ENCODE data around the gene ZNF473.

The ZNF473 gene

DNA sequence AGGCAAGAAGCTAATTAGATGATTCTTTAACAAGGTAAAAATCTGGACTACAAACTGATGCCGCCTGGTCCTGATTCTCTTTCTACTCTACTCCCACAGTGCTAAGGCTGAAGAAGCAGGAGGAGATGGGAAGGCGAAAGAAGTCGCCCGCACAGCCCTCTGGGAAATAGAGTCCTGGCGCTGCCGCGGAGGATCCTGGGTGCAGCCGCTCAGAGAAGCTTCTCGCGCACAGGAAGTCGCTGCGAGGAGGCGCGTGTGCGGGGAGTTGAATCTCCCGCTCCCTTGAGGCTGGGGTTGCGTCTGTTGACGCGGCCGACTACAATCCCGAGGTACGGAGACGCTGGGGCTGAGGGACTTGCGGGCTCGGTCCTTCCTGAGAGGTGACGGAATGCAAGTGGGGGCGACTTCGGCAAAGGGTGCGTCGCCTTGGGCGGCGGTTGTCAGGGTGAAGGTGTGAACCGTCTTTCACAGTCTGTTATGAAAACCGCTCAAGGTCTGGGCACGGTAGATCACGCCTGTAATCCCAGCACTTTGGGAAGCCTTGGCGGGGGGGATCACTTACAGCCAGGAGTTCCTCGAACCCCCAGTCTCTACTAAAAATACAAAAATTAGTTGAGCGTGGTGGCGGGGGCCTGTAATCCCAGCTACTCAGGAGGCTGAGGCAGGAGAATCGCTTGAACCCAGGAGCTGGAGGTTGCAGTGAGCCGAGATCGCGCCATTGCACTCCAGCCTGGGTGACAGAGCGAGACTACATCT, at the start of gene ZNF473:
Gene ZNF473, plus strand, starts transcription at position 212 of the 756 bp plus-strand sequence. CDS start 5,078 bp downstream, outside the sequence.
- H3K27me3 Mint-ChIP-seq, result no peaks in the 10 kb centered on the region
- H3K9me3 Mint-ChIP-seq, result peaks cover 4% of the 10 kb centered on the region in 2 donors
- DNase-seq (peak; percentile 92), ATAC-seq (replicated peaks) (peak; percentile 85 to 86)
- peaks cover 19 to 41% of the 10 kb centered on the region in 2 donors for H3K4me1 Mint-ChIP-seq
- peaks cover 16 to 35% of the 10 kb centered on the region in 2 donors for H3K36me3 Mint-ChIP-seq
- H3K4me3 Mint-ChIP-seq, result peak within 1 kb of the TSS; percentile 95 to 99
- H3K27ac Mint-ChIP-seq, result peak within 1 kb of the TSS; percentile 99

DNA sequence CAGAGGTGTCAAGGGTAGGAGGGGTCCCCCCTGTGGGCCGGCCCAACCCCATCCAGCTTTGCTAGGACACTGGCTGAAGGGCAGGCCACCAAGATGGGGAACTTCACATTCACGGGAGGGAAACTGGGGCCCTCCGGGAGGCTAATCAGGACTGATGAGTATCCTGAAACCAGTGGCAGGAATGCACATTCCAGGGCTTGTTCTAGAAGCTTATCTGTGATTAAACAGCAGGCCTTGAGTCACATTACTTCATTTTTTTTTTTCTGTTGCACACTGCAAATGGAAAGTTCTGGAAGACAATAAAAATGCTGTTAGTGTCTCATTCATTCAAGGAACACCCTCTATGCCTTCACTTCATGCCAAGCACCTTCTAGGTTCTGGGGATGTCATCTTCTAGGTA, 49.3 kb upstream of the ZNF473 start:
- Mint-ChIP-seq H3K27ac (peak overlapping the region; percentile 4), H3K27me3 (no peaks in the 10 kb centered on the region), H3K9me3 (no peaks in the 10 kb centered on the region), H3K36me3 (peaks cover 38 to 40% of the 10 kb centered on the region in 2 donors), H3K4me1 (no peaks in the 10 kb centered on the region), H3K4me3 (no peak overlapping the region)
- DNase-seq (no peak), ATAC-seq (replicated peaks) (no peak)

DNA sequence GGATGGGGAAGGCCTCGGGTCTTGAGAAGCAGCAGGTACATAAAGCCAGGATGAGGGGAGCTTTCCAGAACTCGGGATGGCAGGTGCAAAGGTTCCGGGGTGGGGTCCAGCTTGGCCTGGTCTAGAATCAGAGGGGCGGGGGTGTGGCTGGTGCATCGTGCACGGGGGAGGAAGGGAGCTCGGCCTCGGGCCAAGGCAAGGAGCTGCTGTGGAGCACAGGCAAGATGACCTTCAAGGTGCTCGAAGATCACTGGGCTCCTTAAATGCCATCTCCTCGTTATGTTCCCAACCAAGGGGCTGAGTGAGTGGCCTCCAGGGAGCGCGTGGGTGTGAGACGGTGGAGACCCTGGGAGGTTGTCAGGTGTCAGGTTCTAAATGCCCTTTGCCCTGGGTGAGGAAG, 48.7 kb upstream of the ZNF473 start:
- Mint-ChIP-seq H3K4me1 (no peaks in the 10 kb centered on the region), H3K4me3 (no peak overlapping the region), H3K27me3 (no peaks in the 10 kb centered on the region), H3K36me3 (peaks cover 43 to 44% of the 10 kb centered on the region in 2 donors), H3K9me3 (no peaks in the 10 kb centered on the region), H3K27ac (no peak overlapping the region)
- DNase-seq (no peak), ATAC-seq (replicated peaks) (no peak)

DNA sequence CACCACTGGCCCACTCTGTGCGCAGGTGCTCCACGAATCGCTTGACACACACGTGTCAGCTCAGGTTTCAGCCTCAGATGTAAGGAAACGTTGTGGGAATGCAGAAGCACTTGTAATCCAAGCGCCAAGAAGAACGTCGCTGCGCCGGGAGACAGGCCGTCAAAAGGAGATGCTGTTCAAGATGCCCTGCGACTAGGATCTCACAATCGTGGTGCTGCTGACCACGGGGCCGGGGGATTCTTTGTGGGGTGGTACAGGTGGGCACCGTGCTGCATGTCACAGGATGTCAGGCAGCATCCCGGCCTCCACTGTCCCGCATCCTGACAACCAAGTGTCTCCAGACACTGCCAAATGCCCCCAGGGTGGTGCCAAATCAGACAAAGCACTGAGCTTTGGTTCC, 47.9 kb upstream of the ZNF473 start:
- Mint-ChIP-seq H3K27ac (no peak overlapping the region), H3K27me3 (no peaks in the 10 kb centered on the region), H3K36me3 (peaks cover 44% of the 10 kb centered on the region in 2 donors), H3K9me3 (no peaks in the 10 kb centered on the region), H3K4me1 (no peaks in the 10 kb centered on the region), H3K4me3 (no peak overlapping the region)
- ATAC-seq (replicated peaks) (no peak), DNase-seq (no peak)

DNA sequence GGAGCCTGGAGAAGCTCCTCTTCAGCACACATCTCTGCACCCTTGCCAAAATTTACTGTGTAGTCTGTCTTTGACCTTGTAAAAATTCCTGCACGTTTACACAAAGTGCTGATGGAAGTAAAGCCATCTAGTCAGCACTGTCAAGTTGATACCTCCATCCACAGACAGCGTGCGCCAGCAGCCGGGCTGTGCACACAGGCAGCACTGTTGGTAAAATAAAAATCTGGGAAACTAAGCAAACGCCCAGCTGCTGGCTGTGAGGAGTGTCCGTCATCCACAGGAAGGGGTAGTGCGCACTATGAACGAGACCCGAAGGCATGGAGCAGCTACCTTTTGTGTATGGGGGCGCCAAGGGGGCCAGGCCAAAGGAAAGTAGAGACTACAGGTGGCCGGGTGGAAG, 47.5 kb upstream of the ZNF473 start:
- no peak for ATAC-seq (replicated peaks)
- Mint-ChIP-seq H3K4me3 (no peak overlapping the region), H3K27me3 (no peaks in the 10 kb centered on the region), H3K27ac (no peak overlapping the region), H3K4me1 (peaks cover 0 to under 1% of the 10 kb centered on the region in 2 donors), H3K9me3 (no peaks in the 10 kb centered on the region), H3K36me3 (peaks cover 43 to 44% of the 10 kb centered on the region in 2 donors)
- DNase-seq, result no peak

DNA sequence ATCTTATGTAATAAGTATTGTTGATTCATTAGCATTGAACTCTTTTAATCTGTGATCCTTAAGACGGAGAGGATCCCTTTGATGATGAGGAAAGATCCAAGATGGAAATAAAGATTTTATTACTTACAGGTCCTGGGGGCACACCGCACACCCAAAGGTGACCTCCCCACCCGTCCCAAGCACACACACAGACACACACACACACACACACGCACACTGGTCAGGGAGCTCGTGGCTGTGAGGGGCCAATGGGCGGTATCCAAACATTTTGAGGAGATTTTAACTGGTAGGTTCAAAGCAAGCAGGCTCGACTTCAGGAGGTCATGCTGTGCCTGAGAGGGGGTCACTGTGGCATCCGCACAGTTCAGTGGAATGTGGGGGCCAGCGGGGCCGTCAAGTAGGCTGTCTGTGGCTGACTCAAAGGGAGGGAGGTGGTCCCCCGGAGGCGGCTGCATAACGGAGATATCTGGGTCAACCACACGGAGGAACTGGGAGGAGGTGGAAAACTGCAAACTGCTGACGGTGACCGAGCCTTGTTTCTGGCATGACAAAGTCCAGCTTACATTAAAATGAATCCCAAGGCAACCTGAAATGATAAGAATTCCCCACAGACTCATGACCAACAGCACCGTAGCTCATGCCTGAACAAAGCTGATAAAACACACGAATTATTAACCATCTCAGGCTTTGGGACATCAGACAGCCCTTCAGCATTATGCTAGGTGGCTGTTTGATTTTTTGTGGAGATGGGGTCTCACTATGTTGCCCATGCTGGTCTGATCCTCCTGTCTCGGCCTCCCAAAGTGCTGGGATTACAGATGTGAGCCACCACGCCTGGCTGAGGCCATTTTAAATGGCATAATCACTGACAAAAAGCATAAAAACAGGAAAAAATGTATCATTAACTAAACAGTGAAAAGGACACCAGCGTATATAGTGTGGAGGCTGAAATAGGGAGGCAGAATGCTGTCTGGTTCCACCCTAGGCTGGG, 43.9 kb upstream of the ZNF473 start:
- no peak overlapping the region for H3K4me3 Mint-ChIP-seq
- no peak for DNase-seq
- no peaks in the 10 kb centered on the region for H3K9me3 Mint-ChIP-seq
- peaks cover 0 to 10% of the 10 kb centered on the region in 2 donors for H3K4me1 Mint-ChIP-seq
- H3K27me3 Mint-ChIP-seq, result no peaks in the 10 kb centered on the region
- peak overlapping the region; percentile 42 for H3K27ac Mint-ChIP-seq
- ATAC-seq (replicated peaks), result no peak
- H3K36me3 Mint-ChIP-seq, result peaks cover 37 to 50% of the 10 kb centered on the region in 2 donors

DNA sequence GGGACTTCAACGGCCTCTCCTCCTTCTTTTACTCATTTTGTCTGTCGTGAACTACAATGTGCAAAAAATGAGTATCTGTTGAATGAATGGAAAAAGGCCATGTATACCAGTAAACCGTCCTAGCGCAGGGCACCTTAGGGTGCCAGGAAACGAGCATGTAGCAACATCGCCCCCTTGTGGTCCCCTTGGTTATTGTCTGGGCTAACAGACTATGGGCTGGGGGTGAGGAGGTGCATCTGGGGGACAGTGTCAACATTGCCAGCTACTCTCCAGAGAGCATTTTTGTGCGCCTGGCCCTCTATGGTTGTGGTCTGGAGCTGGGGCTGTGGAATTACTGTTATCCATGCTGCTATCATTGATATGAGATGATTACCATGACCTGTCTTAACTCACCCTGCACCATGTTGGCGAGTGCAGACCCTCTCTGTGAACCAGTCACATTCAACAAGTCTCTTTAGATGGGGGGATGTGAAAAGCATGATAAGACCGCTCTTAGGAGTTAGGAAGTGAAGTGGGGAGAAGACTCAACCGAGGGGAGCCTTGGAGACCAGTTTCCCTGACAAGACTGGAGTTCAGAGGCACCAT, 42.1 kb upstream of the ZNF473 start:
- Mint-ChIP-seq H3K4me3 (no peak overlapping the region), H3K27me3 (no peaks in the 10 kb centered on the region), H3K27ac (no peak overlapping the region), H3K9me3 (no peaks in the 10 kb centered on the region), H3K4me1 (peaks cover 3 to 17% of the 10 kb centered on the region in 2 donors), H3K36me3 (peaks cover 34 to 50% of the 10 kb centered on the region in 2 donors)
- DNase-seq, result peak; percentile 55
- peak; percentile 83 to 88 for ATAC-seq (replicated peaks)

DNA sequence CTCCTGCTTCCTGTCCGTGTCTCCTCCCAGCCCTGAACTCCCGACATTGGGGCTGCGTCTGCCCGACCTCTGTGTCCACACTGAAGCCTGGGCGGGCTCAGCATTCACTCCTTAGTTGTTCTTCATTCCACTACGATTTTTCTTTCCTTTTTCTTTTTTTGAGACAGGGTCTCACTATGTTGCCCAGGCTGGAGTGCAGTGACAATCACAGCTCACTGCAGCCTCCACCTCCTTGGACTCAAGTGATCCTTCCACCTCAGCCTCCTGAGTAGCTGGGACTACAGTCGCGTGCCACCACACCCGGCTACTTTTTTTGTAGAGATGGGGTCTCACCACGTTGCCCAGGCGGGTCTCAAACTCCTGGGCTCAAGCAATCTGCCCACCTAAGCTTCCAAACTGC, 41.3 kb upstream of the ZNF473 start:
- Mint-ChIP-seq H3K27ac (no peak overlapping the region), H3K36me3 (peaks cover 38 to 54% of the 10 kb centered on the region in 2 donors)

DNA sequence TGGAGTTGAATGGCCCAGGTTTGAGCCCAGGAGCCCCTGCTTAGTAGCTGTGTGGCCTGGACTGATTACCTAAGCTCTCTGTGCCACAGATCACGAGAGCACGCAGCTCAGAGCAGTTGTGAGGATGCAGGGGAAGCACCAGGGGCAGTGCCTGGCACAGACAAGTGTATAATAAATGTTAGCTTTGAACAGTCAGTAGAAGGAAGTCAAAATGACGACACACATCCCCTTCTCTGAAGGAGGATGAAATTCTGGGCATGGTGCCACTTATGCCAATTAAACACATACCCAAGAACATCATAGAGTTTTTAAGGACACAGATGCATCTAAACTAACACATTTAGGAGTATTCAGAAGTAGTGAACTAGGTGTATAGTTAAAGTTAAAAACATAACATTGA, 39.9 kb upstream of the ZNF473 start:
- no peaks in the 10 kb centered on the region for H3K27me3 Mint-ChIP-seq
- H3K9me3 Mint-ChIP-seq, result no peaks in the 10 kb centered on the region
- H3K4me3 Mint-ChIP-seq, result no peak overlapping the region
- H3K4me1 Mint-ChIP-seq, result peaks cover 3 to 17% of the 10 kb centered on the region in 2 donors
- peaks cover 39 to 51% of the 10 kb centered on the region in 2 donors for H3K36me3 Mint-ChIP-seq
- DNase-seq, result no peak
- H3K27ac Mint-ChIP-seq, result no peak overlapping the region
- ATAC-seq (replicated peaks), result no peak

More for the DNA sequence above, 41.3 kb upstream of the ZNF473 start:
- H3K4me3 Mint-ChIP-seq, result no peak overlapping the region
- peaks cover 3 to 17% of the 10 kb centered on the region in 2 donors for H3K4me1 Mint-ChIP-seq
- no peak for ATAC-seq (replicated peaks)
- no peaks in the 10 kb centered on the region for H3K9me3 Mint-ChIP-seq
- H3K27me3 Mint-ChIP-seq, result no peaks in the 10 kb centered on the region
- no peak for DNase-seq

DNA sequence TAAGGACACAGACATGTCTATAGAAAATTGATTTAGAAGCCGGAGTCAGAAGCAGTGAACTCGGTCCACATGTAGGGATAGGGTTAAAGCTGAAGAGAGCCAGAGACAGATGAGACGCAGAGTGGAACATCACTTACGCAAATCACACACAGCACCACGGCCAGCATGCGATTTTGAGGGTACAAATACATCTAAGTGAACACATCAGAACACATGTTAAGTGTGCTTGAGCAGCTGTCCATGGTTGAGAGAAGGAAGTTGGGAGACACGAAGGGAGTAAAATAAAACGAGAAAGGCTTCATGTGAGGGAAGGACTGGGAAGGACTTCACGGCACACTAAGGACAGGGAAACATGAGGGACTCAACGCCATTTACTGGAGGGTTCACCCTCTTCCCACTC, 39.5 kb upstream of the ZNF473 start:
- Mint-ChIP-seq H3K9me3 (no peaks in the 10 kb centered on the region), H3K36me3 (peaks cover 44 to 55% of the 10 kb centered on the region in 2 donors), H3K27me3 (no peaks in the 10 kb centered on the region), H3K27ac (no peak overlapping the region), H3K4me1 (peaks cover 3 to 17% of the 10 kb centered on the region in 2 donors), H3K4me3 (no peak overlapping the region)
- DNase-seq (no peak), ATAC-seq (replicated peaks) (no peak)

DNA sequence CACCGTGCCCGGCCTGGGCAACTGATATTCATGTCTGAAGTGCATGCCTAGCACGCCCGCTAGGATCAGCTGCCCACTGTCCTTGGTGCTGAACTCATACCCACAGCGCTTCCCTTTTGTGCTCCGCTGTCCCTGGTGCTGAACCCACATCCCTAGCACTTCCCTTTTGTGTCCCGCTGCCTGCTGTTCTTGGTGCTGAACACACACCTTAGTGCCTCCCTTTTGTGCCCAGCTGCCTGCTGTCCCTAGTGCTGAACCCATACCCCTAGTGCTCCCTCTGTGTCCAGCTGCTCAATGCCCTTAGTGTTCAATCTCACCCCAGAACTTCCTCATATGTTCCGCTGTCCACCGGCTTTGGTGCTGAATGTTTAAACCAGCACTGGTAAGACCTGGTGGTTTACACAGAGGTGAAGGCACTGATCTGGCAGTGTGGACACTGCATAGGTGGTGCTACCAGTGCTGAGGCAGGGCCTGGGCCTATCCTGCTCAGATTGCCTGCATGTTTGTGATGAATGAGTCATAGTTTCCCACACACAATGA, 38.6 kb upstream of the ZNF473 start:
- no peaks in the 10 kb centered on the region for H3K27me3 Mint-ChIP-seq
- peak; percentile 71 to 77 for ATAC-seq (replicated peaks)
- no peaks in the 10 kb centered on the region for H3K9me3 Mint-ChIP-seq
- peaks cover 40 to 52% of the 10 kb centered on the region in 2 donors for H3K36me3 Mint-ChIP-seq
- peaks cover 3 to 17% of the 10 kb centered on the region in 2 donors for H3K4me1 Mint-ChIP-seq
- no peak overlapping the region for H3K4me3 Mint-ChIP-seq
- peak; percentile 85 for DNase-seq
- H3K27ac Mint-ChIP-seq, result no peak overlapping the region

DNA sequence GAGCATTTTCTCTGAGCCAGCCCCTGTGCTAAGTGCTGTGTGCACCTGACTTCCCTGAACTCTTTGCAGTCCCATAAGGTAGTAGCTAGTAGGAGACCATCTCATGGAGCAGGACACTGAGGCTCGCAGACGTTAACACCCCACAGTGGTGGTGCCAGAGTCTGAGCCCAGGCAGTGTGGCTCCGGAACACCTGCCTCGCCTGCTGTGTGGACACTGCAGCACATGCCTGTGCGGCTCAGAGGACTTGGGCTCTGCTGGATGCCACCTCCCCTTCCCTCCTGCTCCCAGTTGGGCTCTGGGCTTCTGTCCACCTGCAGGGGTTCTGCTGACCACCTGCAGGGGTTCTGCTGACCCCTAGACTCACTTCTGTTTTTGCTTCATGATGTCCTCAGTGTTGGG, 37.8 kb upstream of the ZNF473 start:
- peaks cover 0 to 2% of the 10 kb centered on the region in 2 donors for H3K9me3 Mint-ChIP-seq
- no peak for ATAC-seq (replicated peaks)
- H3K27me3 Mint-ChIP-seq, result no peaks in the 10 kb centered on the region
- peaks cover 3 to 17% of the 10 kb centered on the region in 2 donors for H3K4me1 Mint-ChIP-seq
- no peak for DNase-seq
- no peak overlapping the region for H3K4me3 Mint-ChIP-seq
- no peak overlapping the region for H3K27ac Mint-ChIP-seq
- peaks cover 45 to 59% of the 10 kb centered on the region in 2 donors for H3K36me3 Mint-ChIP-seq

DNA sequence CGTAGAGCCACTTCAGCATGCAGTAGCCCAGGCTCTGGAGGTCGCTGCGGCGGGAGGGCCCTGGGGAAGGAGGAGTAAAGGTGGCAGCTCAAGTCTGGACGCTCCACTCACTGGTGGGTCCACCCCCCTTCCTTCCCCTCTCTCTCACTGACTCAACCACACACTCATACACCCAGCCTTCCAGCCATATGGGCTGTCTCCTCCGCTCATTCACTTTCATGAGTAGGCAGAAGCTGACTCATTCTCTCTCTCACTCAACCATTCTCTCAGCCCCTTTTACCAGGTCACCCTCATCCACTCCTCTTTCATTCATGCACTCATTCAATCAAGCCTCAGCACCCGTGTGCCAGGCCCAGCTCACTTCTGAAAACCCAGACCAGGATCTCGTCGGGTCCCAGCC, 37.4 kb upstream of the ZNF473 start:
- DNase-seq (no peak), ATAC-seq (replicated peaks) (no peak)
- no peak overlapping the region for H3K4me3 Mint-ChIP-seq
- H3K36me3 Mint-ChIP-seq, result peaks cover 48 to 63% of the 10 kb centered on the region in 2 donors
- peaks cover 0 to 2% of the 10 kb centered on the region in 2 donors for H3K9me3 Mint-ChIP-seq
- H3K27ac Mint-ChIP-seq, result peak overlapping the region; percentile 5
- H3K27me3 Mint-ChIP-seq, result no peaks in the 10 kb centered on the region
- H3K4me1 Mint-ChIP-seq, result peaks cover 3 to 15% of the 10 kb centered on the region in 2 donors

DNA sequence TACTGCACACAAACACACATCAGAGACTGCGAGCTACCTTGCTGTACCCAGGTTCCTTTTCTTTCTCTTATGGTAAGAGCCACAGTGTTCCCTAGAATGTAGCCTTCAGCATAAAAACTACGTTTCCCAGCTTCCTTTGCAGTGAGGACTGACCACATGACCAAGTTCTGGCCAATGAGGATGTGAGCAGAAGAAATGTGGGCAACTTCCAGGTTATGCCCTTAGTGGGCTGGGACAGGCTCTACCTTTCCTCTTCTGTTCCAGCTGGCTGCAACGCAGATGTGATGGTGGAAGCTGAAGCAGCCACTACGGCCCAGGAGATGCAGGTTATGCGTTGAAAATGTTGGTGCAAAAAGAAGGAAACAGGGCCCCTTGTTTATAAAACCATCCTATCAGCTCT, 28.1 kb upstream of the ZNF473 start:
- no peaks in the 10 kb centered on the region for H3K27me3 Mint-ChIP-seq
- DNase-seq (no peak), ATAC-seq (replicated peaks) (peak; percentile 75 to 89)
- H3K36me3 Mint-ChIP-seq, result peaks cover 64 to 79% of the 10 kb centered on the region in 2 donors
- H3K4me3 Mint-ChIP-seq, result no peak overlapping the region
- H3K4me1 Mint-ChIP-seq, result peaks cover 6 to 16% of the 10 kb centered on the region in 2 donors
- H3K9me3 Mint-ChIP-seq, result peaks cover 0 to 2% of the 10 kb centered on the region in 2 donors
- H3K27ac Mint-ChIP-seq, result no peak overlapping the region

All from stimulated activated naive B cell treated with anti-CD40 and anti-IgM and Interleukin-4, amounts not matched to agents 10 μg/mL and 1 μg/mL and 100 μg/mL, for 72 hours (primary cell).